Measurements from ENCODE around the gene PCNX2. TPM values are rescaled to one million over a fixed set of nuclear protein-coding genes. Genes with fewer than 3 reads are reported as not detected.
A peak's percentile ranks its signal among the peaks of the same experiment; 100 is the strongest.

PCNX2 gene
- total RNA-seq, 2 donors from 2014 or later, result 24.1 to 72.1 TPM

- H3K27me3 ChIP-seq, result no peaks in the 10 kb centered on the region
- no peaks in the 10 kb centered on the region for H3K9me3 ChIP-seq
- no peak overlapping the region for H3K4me3 ChIP-seq
- intact Hi-C loops (cut with DNase I), result no loop called here
- TF ChIP-seq CTCF (IDR thresholded peaks at IDR 0.05), result no peak
- no peak for TF ChIP-seq POLR2A (IDR thresholded peaks at IDR 0.05)
- H3K27ac ChIP-seq, result peak overlapping the region in 3 of 4 donors; percentile 19 to 47 (median 29)
- 55 to 57% methylated on average over 2 to 7 of the region's 7 CpGs for WGBS, 2 donors
- H3K36me3 ChIP-seq (replicated peaks in 1 of 2; ENCODE audit: insufficient read depth in 1 of 2, low read depth in 2 of 2), result no peaks in the 10 kb centered on the region
- ATAC-seq (peak; percentile 25), DNase-seq (no peak)
- H3K4me1 ChIP-seq, result peaks cover 70% of the 10 kb centered on the region
Observed at GRCh38 chr1:233334092-233334491, 38.6 kb upstream of the PCNX2 start.

GRCh38 chr1:233333086-233333485 lies 37.6 kb upstream of the PCNX2 start:
- WGBS, 2 donors, result 63 to 92% methylated on average over 1 of the region's 1 CpG
- no peaks in the 10 kb centered on the region for H3K36me3 ChIP-seq (replicated peaks in 1 of 2; ENCODE audit: insufficient read depth in 1 of 2, low read depth in 2 of 2)
- H3K27me3 ChIP-seq, result no peaks in the 10 kb centered on the region
- no peak for TF ChIP-seq CTCF (IDR thresholded peaks at IDR 0.05)
- ATAC-seq, result no peak
- peak overlapping the region in 2 of 4 donors; percentile 32 to 98 for H3K27ac ChIP-seq
- intact Hi-C loops (cut with DNase I), result no loop called here
- H3K4me1 ChIP-seq, result peaks cover 61% of the 10 kb centered on the region
- no peak for DNase-seq
- H3K9me3 ChIP-seq, result no peaks in the 10 kb centered on the region
- H3K4me3 ChIP-seq, result no peak overlapping the region

- TF ChIP-seq POLR2A (IDR thresholded peaks at IDR 0.05), result no peak
- TF ChIP-seq CTCF (IDR thresholded peaks at IDR 0.05), result no peak
- ATAC-seq (no peak), DNase-seq (no peak)
- intact Hi-C loops (cut with DNase I), result no loop called here
- Histone ChIP-seq H3K4me1 (peaks cover 49% of the 10 kb centered on the region), H3K27me3 (no peaks in the 10 kb centered on the region), H3K36me3 (replicated peaks in 1 of 2; ENCODE audit: insufficient read depth in 1 of 2, low read depth in 2 of 2) (no peaks in the 10 kb centered on the region), H3K4me3 (no peak overlapping the region), H3K27ac (peak overlapping the region; percentile 2 to 98 (median 32)), H3K9me3 (no peaks in the 10 kb centered on the region)
- 46 to 56% methylated on average over 8 of the region's 8 CpGs for WGBS, 2 donors
Observed at GRCh38 chr1:233331676-233332519, 36.4 kb upstream of the PCNX2 start.

DNA sequence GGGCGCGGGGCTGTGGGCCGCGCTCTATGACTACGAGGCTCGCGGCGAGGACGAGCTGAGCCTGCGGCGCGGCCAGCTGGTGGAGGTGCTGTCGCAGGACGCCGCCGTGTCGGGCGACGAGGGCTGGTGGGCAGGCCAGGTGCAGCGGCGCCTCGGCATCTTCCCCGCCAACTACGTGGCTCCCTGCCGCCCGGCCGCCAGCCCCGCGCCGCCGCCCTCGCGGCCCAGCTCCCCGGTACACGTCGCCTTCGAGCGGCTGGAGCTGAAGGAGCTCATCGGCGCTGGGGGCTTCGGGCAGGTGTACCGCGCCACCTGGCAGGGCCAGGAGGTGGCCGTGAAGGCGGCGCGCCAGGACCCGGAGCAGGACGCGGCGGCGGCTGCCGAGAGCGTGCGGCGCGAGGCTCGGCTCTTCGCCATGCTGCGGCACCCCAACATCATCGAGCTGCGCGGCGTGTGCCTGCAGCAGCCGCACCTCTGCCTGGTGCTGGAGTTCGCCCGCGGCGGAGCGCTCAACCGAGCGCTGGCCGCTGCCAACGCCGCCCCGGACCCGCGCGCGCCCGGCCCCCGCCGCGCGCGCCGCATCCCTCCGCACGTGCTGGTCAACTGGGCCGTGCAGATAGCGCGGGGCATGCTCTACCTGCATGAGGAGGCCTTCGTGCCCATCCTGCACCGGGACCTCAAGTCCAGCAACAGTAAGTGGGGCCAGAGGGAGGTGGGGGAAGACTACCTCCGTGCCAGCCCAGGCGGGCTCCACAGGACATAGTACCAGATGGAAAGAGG lies 32.8 kb upstream of the PCNX2 start:
- Histone ChIP-seq H3K9me3 (no peaks in the 10 kb centered on the region), H3K4me3 (peak overlapping the region; percentile 77 to 78), H3K27ac (peak overlapping the region; percentile 96 to 98 (median 98)), H3K36me3 (replicated peaks in 1 of 2; ENCODE audit: insufficient read depth in 1 of 2, low read depth in 2 of 2) (no peaks in the 10 kb centered on the region), H3K27me3 (no peaks in the 10 kb centered on the region), H3K4me1 (peaks cover 34% of the 10 kb centered on the region)
- ATAC-seq (peak; percentile 28), DNase-seq (peak; percentile 43 to 64 (median 53))
- intact Hi-C loops (cut with DNase I), result no loop called here
- 0 to 1% methylated on average over 4 to 70 of the region's 96 CpGs for WGBS, 2 donors
- TF ChIP-seq POLR2A (IDR thresholded peaks at IDR 0.05), result no peak
- TF ChIP-seq CTCF (IDR thresholded peaks at IDR 0.05), result no peak

Measured in body of pancreas (tissue), 4 donors.